HG03558 (cell line): ENCODE results near the gene PSMF1.

Source experiments
- ATAC-seq: cut with Tn5 transposase; IDR thresholded peaks from one replicate; pipeline ENCODE4 v1.9.1; 2021; ENCODE audit warnings: moderate number of reproducible peaks; ENCODE audit not compliant: unreplicated experiment; ENCODE audit errors: extremely low read depth

Gene PSMF1

GRCh38 chr20:1186367-1186991 lies 68.1 kb downstream of the PSMF1 start:
- no peak for ATAC-seq

DNA sequence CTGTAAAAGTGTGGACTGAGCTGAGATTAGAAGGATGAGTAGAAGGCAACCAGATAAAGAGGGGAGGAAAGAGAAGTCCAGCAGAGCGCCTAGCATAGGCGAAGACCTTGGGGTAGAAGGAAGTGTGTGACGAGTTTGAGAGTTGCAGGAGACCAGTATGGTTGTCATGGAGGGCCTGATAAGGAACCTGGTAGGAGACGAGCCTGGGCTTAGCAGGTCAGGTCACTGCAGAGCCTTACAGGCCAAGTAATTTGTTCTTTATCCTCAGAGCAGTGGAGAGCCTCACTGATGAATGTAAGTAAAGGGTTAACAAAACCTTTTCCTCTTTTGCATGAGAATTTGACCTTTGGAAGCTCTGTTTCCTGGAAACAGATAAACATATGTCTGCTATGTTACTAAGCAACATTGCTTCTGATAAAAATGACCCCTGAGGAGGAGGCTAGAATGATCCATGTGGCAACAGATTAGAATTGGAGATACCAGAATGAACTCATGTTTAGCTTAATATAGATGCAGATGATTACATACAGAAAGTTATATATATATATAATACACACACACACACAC lies 69.3 kb downstream of the PSMF1 start:
- ATAC-seq: no peak

- ATAC-seq: no peak
Measured at GRCh38 chr20:1188347-1188746, 69.9 kb downstream of the PSMF1 start.

GRCh38 chr20:1189827-1190226 lies 71.4 kb downstream of the PSMF1 start:
- no peak for ATAC-seq

DNA sequence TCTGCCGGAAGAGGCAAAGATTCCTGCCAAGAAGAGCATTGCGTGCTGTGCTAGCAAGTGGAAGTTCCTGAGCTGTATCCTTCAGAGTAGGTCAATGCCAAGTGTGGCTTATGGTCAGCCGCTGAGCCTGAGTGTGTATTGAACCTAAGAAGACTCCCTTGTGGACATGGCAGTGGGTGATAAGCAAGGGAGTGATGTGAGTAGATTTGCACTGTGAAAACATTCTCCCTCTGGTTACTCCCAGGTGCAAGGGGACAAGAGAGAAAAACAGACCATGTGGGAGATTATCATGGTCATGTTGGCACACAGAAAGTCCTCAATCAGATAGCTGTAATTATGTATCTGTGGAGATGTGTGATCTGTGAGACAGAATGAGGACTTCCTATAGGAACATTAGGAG lies 72.4 kb downstream of the PSMF1 start:
- no peak for ATAC-seq

DNA sequence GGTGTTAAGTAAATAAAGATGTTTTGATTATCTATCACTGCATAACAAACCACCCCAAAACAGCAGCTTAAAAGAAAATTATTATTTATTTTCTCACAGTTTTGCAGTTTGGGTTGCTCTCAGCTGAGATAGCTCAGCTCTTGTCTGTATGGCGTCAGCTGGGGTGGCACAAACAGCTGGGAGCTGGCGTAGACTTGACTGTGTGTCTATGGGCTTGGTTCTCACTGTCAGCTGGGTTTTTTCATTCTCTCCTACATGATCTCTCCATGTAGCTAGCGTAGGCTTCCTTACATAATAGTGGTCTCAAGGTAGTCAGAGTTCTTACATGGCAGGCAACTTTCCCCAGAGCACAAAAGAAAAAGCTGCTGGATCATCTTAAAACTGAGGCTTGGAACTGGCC lies 72.9 kb downstream of the PSMF1 start:
- ATAC-seq: no peak

DNA sequence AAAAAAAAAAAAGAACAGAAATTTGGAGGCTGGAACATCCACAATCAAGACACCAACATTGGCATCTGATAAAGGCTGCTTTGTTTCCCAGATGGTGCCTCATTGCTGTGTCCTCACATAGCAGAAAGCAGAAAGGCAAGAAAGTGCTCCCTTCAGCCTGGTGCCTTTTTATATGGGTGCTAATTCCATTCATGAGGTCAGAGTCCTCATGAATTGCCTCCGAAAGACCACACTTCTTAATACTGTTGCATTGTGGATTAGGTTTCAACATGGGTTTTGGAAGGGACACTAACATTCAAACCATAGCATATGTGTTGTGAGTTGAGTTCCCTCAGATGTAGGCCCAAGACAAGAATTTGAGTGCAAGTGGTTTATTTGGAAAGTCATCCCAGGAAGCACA lies 76.8 kb downstream of the PSMF1 start:
- no peak for ATAC-seq

GRCh38 chr20:1196634-1197033 lies 78.2 kb downstream of the PSMF1 start:
- ATAC-seq: no peak

- no peak for ATAC-seq
Measured at GRCh38 chr20:1197801-1198200, 79.4 kb downstream of the PSMF1 start.

DNA sequence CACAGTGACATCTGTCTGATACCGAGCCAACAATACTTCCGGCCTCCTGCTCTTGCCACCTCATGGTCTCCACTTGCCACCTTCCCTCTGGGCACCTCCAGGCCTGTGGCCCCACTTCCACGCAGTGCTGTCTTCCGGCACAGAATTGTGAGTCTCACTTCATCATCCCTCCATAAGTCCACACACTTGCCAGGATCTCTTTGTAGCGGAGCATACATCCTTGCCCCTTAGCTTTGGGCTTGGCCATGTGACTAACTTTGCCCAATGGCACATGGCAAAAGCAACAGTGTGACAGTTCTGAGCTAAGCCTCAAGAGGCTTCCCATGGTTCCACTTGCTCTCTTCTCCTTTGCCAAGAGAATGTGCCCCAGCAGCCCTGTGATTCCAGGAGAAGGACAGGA lies 80.3 kb downstream of the PSMF1 start:
- no peak for ATAC-seq

DNA sequence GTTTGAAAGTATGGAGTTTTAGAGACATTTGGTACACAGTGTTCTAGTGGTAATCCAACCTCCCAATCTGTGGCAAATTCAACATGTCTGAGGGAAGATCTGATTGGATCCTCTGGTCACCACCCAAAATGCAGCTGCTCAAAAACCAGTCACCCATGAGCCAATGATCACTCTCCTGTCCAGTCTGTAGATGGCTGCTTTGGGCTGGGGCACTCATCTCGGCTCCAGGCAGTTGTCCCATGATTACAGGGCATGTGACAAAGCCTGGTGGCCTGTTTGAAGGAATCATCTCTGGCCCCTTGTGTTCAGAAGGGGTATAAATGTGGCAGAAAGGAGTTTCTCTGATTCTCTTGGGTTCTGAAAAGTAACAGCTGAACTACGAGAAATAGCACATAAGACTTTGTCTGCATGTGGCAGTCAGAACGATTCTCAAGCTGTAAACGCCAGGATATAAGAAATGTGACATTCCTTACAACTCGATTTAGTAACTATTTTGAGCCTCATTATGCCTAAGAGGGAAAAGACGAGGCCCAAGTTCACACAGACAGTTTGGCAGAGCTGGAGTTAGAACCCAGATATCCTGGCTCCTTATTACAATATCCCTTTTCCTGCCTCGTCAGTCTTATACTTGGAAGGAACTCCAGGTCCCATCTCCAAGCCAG lies 80.9 kb downstream of the PSMF1 start:
- ATAC-seq: no peak

DNA sequence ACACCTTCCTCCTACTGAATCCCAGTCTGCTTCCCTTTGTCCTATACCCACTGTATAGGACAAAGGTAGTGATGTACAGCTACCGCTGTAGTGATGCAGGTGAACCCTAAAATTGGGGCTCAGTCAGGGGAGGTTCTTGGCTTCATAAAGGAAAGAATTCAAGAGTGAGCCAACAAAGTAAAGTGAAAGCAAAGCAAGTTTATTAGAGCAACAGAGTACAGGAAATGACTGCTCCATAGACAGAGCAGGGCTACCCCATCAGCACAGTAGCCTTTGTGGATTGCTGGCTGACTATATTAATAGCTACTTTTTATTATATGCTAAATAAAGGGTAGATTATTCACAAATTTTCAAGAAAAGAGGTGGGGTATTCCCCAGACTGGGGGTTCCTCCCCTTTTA lies 81.6 kb downstream of the PSMF1 start:
- no peak for ATAC-seq

DNA sequence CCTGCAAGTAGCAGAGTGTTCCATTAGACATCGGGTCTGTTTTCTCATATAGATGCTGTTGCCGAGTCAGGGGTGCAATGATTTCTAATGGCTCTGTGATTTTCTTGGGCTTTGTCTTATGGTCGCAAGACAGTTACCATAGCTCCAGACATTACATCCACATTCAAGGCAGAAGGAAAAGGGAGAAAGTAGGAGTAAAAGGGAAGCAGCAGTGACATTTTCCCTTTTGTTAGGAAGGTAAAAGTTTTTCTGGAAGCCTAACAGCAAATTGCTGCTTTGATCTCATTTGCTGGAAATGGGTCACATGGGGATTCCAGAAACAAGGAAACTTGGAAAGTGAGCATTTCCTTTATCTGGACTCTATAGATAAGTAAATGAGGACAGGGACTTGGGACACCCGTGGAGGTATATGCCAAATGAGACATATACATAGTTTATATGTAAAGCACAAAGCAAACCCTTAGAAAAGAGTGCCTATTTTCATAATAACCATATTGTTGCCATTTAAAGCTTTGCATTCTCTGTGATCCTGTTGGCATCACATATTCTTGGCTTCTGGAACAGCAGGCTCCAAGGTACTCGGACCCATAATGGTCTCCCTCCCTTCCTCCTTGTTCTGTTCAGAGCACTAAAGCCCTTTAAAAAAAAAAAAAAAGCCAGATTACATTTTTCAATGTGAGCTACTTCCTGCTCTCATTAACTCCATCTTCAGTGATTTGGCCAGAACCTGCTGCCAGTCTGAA lies 84.5 kb downstream of the PSMF1 start, which contains the start of gene C20orf202:
C20orf202 (plus strand) TSS at position 693 of the 743 bp plus-strand sequence. CDS start 132 bp downstream, outside the sequence.
- ATAC-seq: no peak

DNA sequence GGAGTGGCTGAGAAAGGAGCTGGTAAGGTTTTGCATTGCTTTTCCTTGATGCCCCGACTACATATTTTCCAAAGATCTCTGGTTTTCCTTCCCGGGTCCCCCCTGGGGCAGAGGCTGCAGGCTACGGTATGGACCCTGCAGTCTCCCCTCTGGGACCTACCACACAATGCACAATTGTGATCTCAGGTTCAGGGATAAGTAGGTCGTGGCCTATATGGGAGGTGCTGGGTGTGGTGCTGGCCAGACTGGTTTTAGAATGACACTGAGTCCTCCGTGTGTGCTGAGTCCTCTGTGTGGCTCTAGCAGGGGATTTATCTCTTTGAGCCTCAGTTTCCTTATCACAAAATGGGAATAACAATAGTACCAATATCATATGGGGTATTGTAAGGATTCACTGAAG lies 85.2 kb downstream of the PSMF1 start:
- ATAC-seq: no peak

- no peak for ATAC-seq
Measured at GRCh38 chr20:1204113-1204512, 85.7 kb downstream of the PSMF1 start.

GRCh38 chr20:1204576-1204975 lies 86.2 kb downstream of the PSMF1 start:
- ATAC-seq: no peak

DNA sequence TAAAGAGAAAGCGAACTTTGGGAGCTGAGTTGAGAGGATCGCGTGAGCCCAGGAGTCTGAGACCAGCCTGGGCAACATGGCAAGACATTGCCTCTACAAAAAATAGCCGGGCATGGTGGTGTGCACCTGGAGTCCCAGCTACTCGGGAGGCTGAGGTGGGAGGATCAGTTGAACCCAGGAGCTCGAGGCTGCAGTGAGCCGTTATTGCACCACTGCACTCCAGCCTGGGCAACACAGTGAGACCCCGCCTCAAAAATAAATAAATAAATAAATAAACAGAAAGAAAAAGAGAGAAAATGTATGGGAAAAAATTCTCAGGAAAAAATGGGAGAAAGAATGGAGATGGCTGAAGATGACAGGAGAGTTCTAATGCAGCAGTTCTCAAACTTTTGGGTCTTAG lies 87.4 kb downstream of the PSMF1 start:
- ATAC-seq: no peak

DNA sequence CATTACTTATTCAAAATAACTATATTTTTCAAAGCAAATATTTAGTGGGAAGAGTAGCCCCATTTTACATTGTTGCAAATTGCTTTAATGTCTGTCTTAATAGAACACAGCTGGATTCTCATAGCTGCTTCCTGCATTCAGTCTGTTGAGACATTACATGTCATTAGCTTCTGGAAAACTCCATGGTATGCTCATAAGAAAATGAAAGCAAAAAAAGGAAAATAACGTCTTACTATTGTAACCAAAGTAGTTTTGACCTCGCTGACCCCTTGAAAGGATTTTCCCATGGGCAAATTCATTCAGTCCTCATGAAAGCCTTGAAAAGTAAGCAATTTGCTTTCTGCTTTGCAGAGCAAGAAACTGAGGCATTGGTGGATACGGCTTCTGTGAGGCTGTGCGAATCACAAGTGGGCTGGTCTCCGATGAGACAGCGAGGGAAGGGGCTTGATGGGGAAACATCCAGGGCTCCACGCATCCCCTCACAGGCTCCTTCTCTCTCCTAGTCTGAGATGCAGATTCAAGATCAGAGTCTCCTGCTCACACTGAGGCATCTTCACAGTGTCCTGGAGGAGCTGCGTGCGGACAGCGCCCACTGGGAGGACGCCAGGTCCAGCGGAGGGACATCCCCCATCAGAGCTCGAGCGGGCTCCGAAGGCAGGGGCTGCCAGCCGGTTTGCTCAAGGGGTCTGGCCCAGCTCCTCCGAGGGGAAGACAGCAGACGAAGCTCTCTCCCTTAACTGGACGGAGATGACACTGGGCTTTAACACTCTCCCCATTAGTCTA lies 88.2 kb downstream of the PSMF1 start:
- no peak for ATAC-seq

- ATAC-seq: no peak
Measured at GRCh38 chr20:1207293-1207878, 89.0 kb downstream of the PSMF1 start.
